Prostate gland (tissue), 2 donors: ENCODE measurements around the gene CDR2.

Experiments
- POLR2A ChIP-seq: fragments of 450-650 bp; IDR thresholded peaks from one replicate; pipeline ENCODE4 v1.6.1; 2016; ENCODE audit warnings: antibody characterized with exemption, mild to moderate bottlenecking
- TF ChIP-seq, protein P1 (sequence below), 4 experiments: fragments of 200-600 bp in 2 of 4; fragments of 450-650 bp in 2 of 4; sonication (generic) in 2 of 4; IDR thresholded peaks; 1 replicate in 3 of 4; 2 replicates in 1 of 4; pipeline ENCODE4 v1.5.1; 2016 to 2019; ENCODE audit warnings: antibody characterized with exemption in 4 of 4, mild to moderate bottlenecking in 2 of 4, moderate library complexity in 2 of 4

DNA sequence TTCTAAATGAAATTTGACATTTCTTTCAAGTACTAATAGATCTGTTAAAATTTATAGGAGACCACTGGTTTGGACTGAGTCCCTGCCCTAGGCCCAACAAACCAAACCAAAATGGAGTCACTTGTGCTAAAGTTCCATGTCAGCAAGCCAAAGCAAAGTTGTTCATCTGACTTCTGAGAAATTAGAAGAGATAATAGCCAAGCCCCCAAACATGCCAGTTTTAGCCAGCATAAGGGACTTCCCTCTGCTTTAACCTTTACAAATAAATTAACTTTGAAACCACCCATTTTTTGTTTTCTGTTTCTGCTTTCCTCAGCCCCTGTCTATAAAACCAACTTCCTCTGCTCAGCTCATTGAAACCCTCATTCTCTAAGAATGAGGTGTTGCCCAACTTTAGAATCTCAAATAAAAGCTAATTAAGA, 18.9 kb downstream of the CDR2 start:
- TF ChIP-seq, protein P1, sequence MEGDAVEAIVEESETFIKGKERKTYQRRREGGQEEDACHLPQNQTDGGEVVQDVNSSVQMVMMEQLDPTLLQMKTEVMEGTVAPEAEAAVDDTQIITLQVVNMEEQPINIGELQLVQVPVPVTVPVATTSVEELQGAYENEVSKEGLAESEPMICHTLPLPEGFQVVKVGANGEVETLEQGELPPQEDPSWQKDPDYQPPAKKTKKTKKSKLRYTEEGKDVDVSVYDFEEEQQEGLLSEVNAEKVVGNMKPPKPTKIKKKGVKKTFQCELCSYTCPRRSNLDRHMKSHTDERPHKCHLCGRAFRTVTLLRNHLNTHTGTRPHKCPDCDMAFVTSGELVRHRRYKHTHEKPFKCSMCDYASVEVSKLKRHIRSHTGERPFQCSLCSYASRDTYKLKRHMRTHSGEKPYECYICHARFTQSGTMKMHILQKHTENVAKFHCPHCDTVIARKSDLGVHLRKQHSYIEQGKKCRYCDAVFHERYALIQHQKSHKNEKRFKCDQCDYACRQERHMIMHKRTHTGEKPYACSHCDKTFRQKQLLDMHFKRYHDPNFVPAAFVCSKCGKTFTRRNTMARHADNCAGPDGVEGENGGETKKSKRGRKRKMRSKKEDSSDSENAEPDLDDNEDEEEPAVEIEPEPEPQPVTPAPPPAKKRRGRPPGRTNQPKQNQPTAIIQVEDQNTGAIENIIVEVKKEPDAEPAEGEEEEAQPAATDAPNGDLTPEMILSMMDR (IDR thresholded peaks at IDR 0.05) = no peak
- TF ChIP-seq POLR2A = no peak
